Sigmoid colon (tissue), 4 donors: ENCODE measurements around the gene LCORL.

Experiments used
- CTCF ChIP-seq, 4 experiments: fragments of 450-650 bp in 3 of 4; fragments of 200-600 bp in 1 of 4; IDR thresholded peaks; one replicate each; pipeline ENCODE4 v1.5.1; 2016 to 2019; ENCODE audit warnings: antibody characterized with exemption in 4 of 4, mild to moderate bottlenecking in 3 of 4, moderate library complexity in 2 of 4
- EP300 ChIP-seq, 4 donors: sonication (generic); formaldehyde crosslinking; IDR thresholded peaks; one replicate each; pipeline ENCODE4 v1.6.1; 2017; ENCODE audit warnings: antibody characterized with exemption in 4 of 4
- POLR2A ChIP-seq, 2 donors: fragments of 450-650 bp; IDR thresholded peaks; one replicate each; pipeline ENCODE4 v1.6.1; 2016; ENCODE audit warnings: antibody characterized with exemption in 2 of 2, mild to moderate bottlenecking in 2 of 2, moderate library complexity in 2 of 2

GRCh38 chr4:18034099-18034498 lies 12.5 kb upstream of the LCORL start:
- TF ChIP-seq POLR2A (IDR thresholded peaks at IDR 0.05) (no peak), CTCF (IDR thresholded peaks at IDR 0.05) (no peak), EP300 (IDR thresholded peaks at IDR 0.05) (no peak)
